Measurements from ENCODE around the gene LSM7. TPM values are rescaled to one million over a fixed set of nuclear protein-coding genes. Genes with fewer than 3 reads are reported as not detected.
"Not testable (repeated sequence)": the region's sequence is repeated elsewhere in the genome, so short reads cannot be mapped to it uniquely, and the experiment has no call there.

Gene LSM7
- total RNA-seq, 1 donor from 2014 or later = 76.2 TPM

DNA sequence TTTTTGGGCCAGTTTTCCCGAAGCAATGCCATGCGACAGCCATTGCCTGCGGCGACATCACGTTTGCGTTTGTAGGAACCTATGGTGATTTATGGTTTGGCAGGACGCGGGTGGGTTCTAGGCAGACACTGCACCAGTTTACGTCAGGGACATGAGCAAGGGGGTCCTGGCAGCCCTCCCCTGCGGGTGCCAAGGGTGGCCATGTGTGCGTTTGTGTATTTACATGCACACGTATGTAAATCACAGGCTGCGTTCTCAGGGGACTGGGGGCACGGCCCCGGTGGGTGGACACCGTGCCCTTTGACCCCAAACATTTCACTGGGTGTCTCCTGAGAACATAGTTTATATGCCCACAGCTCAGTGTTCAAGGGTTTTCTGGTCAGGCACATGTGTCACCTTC, 22.3 kb upstream of the LSM7 start:
- Mint-ChIP-seq H3K4me3 (ENCODE audit: unreplicated experiment) (no peak overlapping the region), H3K9me3 (ENCODE audit: low read depth) (no peaks in the 10 kb centered on the region), H3K4me1 (ENCODE audit: low read depth) (no peaks in the 10 kb centered on the region), H3K27ac (ENCODE audit: unreplicated experiment) (no peak overlapping the region), H3K27me3 (ENCODE audit: low read depth) (no peaks in the 10 kb centered on the region), H3K36me3 (ENCODE audit: low read depth) (no peaks in the 10 kb centered on the region)
- DNase-seq (ENCODE audit: low spot score) = no peak
- TF ChIP-seq, protein P1, sequence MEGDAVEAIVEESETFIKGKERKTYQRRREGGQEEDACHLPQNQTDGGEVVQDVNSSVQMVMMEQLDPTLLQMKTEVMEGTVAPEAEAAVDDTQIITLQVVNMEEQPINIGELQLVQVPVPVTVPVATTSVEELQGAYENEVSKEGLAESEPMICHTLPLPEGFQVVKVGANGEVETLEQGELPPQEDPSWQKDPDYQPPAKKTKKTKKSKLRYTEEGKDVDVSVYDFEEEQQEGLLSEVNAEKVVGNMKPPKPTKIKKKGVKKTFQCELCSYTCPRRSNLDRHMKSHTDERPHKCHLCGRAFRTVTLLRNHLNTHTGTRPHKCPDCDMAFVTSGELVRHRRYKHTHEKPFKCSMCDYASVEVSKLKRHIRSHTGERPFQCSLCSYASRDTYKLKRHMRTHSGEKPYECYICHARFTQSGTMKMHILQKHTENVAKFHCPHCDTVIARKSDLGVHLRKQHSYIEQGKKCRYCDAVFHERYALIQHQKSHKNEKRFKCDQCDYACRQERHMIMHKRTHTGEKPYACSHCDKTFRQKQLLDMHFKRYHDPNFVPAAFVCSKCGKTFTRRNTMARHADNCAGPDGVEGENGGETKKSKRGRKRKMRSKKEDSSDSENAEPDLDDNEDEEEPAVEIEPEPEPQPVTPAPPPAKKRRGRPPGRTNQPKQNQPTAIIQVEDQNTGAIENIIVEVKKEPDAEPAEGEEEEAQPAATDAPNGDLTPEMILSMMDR (IDR thresholded peaks at IDR 0.05) = no peak

- not testable (repeated sequence) for DNase-seq (ENCODE audit: low spot score); H3K4me1 Mint-ChIP-seq (ENCODE audit: low read depth); H3K4me3 Mint-ChIP-seq (ENCODE audit: unreplicated experiment); H3K9me3 Mint-ChIP-seq (ENCODE audit: low read depth); H3K27ac Mint-ChIP-seq (ENCODE audit: unreplicated experiment); H3K36me3 Mint-ChIP-seq (ENCODE audit: low read depth); H3K27me3 Mint-ChIP-seq (ENCODE audit: low read depth)
Measured at GRCh38 chr19:2349818-2350217, 21.4 kb upstream of the LSM7 start.

DNA sequence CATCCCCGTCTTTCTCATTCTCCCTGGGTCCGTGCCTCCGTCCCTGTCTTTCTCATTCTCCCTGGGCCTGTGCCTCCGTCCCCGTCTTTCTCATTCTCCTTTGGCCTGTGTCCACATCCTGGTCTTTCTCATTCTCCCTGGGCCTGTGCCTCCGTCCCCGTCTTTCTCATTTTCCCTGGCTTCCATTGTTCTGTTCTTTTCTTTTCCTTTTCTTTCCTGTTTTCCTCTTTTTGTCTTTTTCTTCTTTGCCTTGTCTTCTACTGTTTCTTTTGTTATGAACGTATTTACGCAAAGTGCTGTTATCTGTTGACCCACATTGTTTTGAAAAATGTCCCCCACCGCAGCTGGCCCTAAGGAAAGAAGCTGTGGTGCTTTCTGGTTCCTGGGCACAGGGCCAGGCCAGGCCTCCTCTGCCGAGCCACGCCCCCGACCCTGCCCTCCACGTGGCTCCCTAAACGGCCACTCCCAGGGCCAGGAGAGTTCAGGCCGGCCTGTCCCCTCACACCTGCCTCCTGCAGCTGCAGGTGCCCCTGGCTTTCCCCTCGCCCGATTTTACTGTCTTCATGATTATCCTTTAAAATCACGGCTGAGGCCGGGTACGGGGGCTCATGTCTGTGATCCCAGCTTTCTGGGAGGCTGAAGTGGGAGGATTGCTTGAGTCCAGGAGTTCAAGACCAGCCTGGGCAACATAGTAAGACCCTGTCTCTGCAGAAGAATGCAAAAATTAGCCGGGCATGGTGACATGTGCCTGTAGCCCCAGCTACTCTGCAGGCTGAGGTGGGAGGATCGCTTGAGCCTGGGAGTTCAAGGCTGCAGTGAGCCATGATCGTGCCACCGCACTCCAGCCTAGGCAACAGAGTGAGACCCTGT, 17.6 kb upstream of the LSM7 start:
- Mint-ChIP-seq H3K9me3 (ENCODE audit: low read depth) (no peaks in the 10 kb centered on the region), H3K27ac (ENCODE audit: unreplicated experiment) (no peak overlapping the region)
- TF ChIP-seq, protein P1 (IDR thresholded peaks at IDR 0.05) = no peak

DNA sequence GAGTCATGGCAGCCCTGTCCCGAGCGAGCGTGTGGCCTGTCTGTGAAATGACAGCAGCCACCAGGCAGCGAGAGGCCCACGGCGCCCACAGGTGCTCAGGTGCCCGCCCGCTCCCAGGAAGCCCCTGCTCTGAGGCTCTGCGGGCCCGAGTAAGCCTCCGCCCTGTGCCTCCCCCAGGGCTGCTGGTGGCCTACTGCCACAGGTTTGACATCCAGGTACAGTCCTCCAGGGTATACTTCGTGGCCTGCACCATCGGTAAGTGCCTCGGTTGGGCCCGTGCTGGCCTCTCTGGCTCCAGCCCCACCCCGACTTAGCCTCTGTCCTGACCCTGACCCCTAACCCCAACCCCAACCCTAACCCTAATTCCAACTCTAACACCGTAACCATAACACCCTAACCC, 16.7 kb upstream of the LSM7 start:
- Mint-ChIP-seq H3K27ac (ENCODE audit: unreplicated experiment) (no peak overlapping the region), H3K4me3 (ENCODE audit: unreplicated experiment) (no peak overlapping the region), H3K9me3 (ENCODE audit: low read depth) (no peaks in the 10 kb centered on the region), H3K36me3 (ENCODE audit: low read depth) (peaks cover 2% of the 10 kb centered on the region), H3K4me1 (ENCODE audit: low read depth) (no peaks in the 10 kb centered on the region), H3K27me3 (ENCODE audit: low read depth) (no peaks in the 10 kb centered on the region)
- no peak for DNase-seq (ENCODE audit: low spot score)
- TF ChIP-seq, protein P1 (IDR thresholded peaks at IDR 0.05) = no peak

More for the DNA sequence above, 17.6 kb upstream of the LSM7 start:
- Mint-ChIP-seq H3K4me3 (ENCODE audit: unreplicated experiment) (no peak overlapping the region), H3K36me3 (ENCODE audit: low read depth) (peaks cover 2% of the 10 kb centered on the region), H3K4me1 (ENCODE audit: low read depth) (no peaks in the 10 kb centered on the region), H3K27me3 (ENCODE audit: low read depth) (no peaks in the 10 kb centered on the region)
- no peak for DNase-seq (ENCODE audit: low spot score)

- no peaks in the 10 kb centered on the region for H3K27me3 Mint-ChIP-seq (ENCODE audit: low read depth)
- TF ChIP-seq, protein P1 (IDR thresholded peaks at IDR 0.05) = no peak
- H3K4me1 Mint-ChIP-seq (ENCODE audit: low read depth) = no peaks in the 10 kb centered on the region
- peaks cover 2% of the 10 kb centered on the region for H3K36me3 Mint-ChIP-seq (ENCODE audit: low read depth)
- no peak overlapping the region for H3K27ac Mint-ChIP-seq (ENCODE audit: unreplicated experiment)
- DNase-seq (ENCODE audit: low spot score) = no peak
- H3K9me3 Mint-ChIP-seq (ENCODE audit: low read depth) = no peaks in the 10 kb centered on the region
- no peak overlapping the region for H3K4me3 Mint-ChIP-seq (ENCODE audit: unreplicated experiment)
Measured at GRCh38 chr19:2344381-2344870, 16.0 kb upstream of the LSM7 start.

All from chondrocyte (in vitro differentiated cells).